Fibroblast of peridontal ligament (primary cell): Measurements from ENCODE around the gene CMTM1.
"Not testable (repeated sequence)": the region's sequence is repeated elsewhere in the genome, so short reads cannot be mapped to it uniquely, and the experiment has no call there.

ENCODE experiments used
- DNase-seq: peaks from one replicate; pipeline ENCODE4 v3.0.0-alpha.2; 2010; ENCODE audit errors: extremely low read depth

CMTM1 gene

GRCh38 chr16:66562409-66562808 is 3.8 kb upstream of the CMTM1 start:
- DNase-seq = no peak

- no peak for DNase-seq
These were observed 3.3 kb upstream of the CMTM1 start for GRCh38 chr16:66562986-66563385.

GRCh38 chr16:66563574-66564334 is 2.5 kb upstream of the CMTM1 start:
- no peak for DNase-seq

- DNase-seq = not testable (repeated sequence)
These were observed 1.0 kb downstream of the CMTM1 start for GRCh38 chr16:66567270-66567669.

- DNase-seq = no peak
These were observed 2.1 kb downstream of the CMTM1 start for GRCh38 chr16:66568355-66568754.

GRCh38 chr16:66569131-66569530 is 2.9 kb downstream of the CMTM1 start:
- peak; percentile 82 for DNase-seq

GRCh38 chr16:66569827-66570405 is 3.7 kb downstream of the CMTM1 start:
- peak; percentile 53 for DNase-seq

- DNase-seq = no peak
These were observed 6.1 kb downstream of the CMTM1 start for GRCh38 chr16:66572356-66572755.

GRCh38 chr16:66574081-66574480 is 7.8 kb downstream of the CMTM1 start:
- no peak for DNase-seq

GRCh38 chr16:66574531-66574930 is 8.3 kb downstream of the CMTM1 start:
- DNase-seq = no peak

- DNase-seq = no peak
These were observed 8.8 kb downstream of the CMTM1 start for GRCh38 chr16:66575060-66575459.

- DNase-seq = peak; percentile 28
These were observed 10.1 kb downstream of the CMTM1 start for GRCh38 chr16:66576296-66576695.

GRCh38 chr16:66578651-66579531 is 12.7 kb downstream of the CMTM1 start, which contains the start of gene CMTM2:
Gene CMTM2 (plus strand): TSS chr16:66579463. CDS start chr16:66579608, 145 bp downstream.
- no peak for DNase-seq

GRCh38 chr16:66580605-66581209 is 14.5 kb downstream of the CMTM1 start:
- peak; percentile 89 for DNase-seq

- DNase-seq = peak; percentile 26
These were observed 15.2 kb downstream of the CMTM1 start for GRCh38 chr16:66581246-66581952.

- DNase-seq = no peak
These were observed 19.4 kb downstream of the CMTM1 start for GRCh38 chr16:66585481-66586239.

- no peak for DNase-seq
These were observed 21.8 kb downstream of the CMTM1 start for GRCh38 chr16:66587881-66588600.

GRCh38 chr16:66588981-66589713 is 22.9 kb downstream of the CMTM1 start:
- peak; percentile 16 for DNase-seq

GRCh38 chr16:66590322-66590721 is 24.1 kb downstream of the CMTM1 start:
- peak; percentile 15 for DNase-seq
